RKO (cell line): Measurements from ENCODE around the gene CREBZF.

Experiments
- DNase-seq: peaks from one replicate; pipeline ENCODE4 v3.0.0-alpha.2; 2016; ENCODE audit warnings: low spot score

CREBZF gene, protein sequence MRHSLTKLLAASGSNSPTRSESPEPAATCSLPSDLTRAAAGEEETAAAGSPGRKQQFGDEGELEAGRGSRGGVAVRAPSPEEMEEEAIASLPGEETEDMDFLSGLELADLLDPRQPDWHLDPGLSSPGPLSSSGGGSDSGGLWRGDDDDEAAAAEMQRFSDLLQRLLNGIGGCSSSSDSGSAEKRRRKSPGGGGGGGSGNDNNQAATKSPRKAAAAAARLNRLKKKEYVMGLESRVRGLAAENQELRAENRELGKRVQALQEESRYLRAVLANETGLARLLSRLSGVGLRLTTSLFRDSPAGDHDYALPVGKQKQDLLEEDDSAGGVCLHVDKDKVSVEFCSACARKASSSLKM

GRCh38 chr11:85664615-85665481 is at the start of gene CREBZF:
Gene CREBZF, minus strand, starts transcription at chr11:85665129. Its CDS starts 254 bp downstream, at chr11:85664875.
- peak; percentile 95 for DNase-seq

- DNase-seq = no peak
These were observed 48.0 kb upstream of the CREBZF start for GRCh38 chr11:85712953-85713352.

GRCh38 chr11:85710917-85711316 is 46.0 kb upstream of the CREBZF start:
- DNase-seq = no peak

- no peak for DNase-seq
These were observed 45.2 kb upstream of the CREBZF start for GRCh38 chr11:85709941-85710702.

DNA sequence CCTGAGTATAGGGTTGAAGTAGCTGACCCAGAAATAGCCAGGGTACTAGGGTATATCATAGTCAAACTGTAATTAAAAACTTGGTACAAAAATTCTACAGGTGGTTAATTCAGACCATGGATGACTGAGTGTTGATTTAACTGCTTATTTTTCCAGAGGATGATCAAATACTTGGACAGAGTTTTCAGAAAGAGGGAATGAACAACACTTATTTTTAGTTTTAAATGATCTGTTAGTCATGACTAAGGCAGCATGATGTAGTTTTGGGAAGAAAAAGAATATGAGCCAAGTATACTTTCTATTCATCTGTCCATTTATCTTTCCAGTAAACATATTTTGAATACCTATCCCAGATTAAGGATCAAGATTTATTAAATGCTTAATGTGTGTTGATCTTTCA is 40.9 kb upstream of the CREBZF start:
- no peak for DNase-seq

GRCh38 chr11:85704967-85705366 is 40.0 kb upstream of the CREBZF start:
- DNase-seq = no peak

- no peak for DNase-seq
These were observed 35.2 kb upstream of the CREBZF start for GRCh38 chr11:85699957-85700741.

GRCh38 chr11:85698195-85698594 is 33.3 kb upstream of the CREBZF start:
- DNase-seq = no peak

DNA sequence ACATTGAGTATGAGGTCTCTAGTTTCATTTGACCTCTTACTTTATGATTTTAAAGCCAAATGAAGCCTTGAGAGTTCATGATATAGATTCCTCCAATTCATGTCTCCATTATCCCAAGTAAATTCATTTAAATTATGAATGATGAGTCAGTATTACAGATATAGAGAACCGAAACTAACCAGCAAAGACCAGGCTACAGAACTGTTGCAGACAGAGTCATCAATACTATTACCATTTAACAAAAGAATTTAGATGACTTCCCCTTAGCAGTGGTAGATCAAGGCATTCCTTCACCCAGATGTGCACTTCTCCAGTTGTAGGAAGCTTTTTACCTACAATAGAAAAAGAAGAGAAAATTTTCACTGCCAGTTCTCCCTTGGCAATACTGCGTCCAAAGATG is 32.8 kb upstream of the CREBZF start:
- no peak for DNase-seq

- no peak for DNase-seq
These were observed 30.6 kb upstream of the CREBZF start for GRCh38 chr11:85695546-85695945.

- DNase-seq = peak; percentile 65
These were observed 29.6 kb upstream of the CREBZF start for GRCh38 chr11:85694385-85694980.

DNA sequence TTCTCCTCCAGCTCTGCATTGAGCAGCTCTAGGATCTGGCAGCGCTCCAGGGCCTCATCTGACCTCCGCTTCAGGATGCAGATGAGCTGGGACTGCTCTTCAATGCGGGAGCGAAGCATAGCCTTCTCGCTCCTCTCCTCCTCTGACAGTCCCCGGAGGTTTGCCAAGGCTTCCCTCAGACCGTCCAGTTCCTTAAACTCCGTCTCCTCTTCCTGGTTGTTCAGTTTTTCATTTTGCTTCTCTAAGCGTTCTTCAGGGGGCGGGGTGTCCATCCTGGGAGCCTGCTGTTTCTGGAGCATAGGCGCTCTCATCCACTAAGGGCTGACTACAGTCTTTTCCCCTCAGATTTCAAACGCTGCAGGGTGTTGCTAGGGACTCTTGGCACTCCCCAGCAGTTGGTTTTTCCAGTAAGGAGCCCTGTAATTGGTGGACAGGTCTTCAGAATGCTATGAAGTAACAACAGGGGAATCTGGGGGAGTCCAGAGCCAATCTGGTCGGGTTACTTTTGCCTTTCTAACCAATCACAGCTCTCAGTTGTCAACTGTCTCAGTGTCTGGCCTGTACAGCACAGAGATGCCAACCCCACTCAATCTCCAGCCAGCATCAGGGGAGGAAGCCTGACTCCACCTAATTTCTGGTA is 21.0 kb upstream of the CREBZF start, which contains the start of gene CCDC89:
Gene CCDC89 (minus strand): TSS at position 376 of the 640 bp plus-strand sequence. CDS start 65 bp downstream, at position 311.
- DNase-seq = no peak

- DNase-seq = no peak
These were observed 20.3 kb upstream of the CREBZF start for GRCh38 chr11:85685125-85685819.

GRCh38 chr11:85682330-85683305 is 17.7 kb upstream of the CREBZF start:
- DNase-seq = no peak

DNA sequence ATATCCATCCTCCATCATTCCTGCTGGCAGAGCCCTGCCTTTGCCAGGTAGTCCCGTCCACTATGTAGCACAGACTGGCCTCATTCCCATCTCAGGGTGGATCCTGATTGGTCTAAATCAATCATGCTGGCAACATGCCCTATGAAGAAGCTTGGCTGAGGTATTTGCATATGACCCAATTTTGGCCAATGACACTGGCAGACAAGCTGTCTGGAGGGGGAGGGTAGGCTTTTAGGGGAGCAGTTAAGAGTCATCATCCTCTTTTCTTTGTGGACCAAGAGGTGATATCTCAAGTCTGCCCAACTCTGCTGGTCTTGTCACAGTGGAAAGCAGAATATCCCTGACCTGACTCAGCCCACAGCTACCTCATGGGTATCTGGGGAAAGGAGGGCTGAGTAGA is 16.0 kb upstream of the CREBZF start:
- peak; percentile 18 for DNase-seq

GRCh38 chr11:85679576-85679975 is 14.6 kb upstream of the CREBZF start:
- DNase-seq = no peak

DNA sequence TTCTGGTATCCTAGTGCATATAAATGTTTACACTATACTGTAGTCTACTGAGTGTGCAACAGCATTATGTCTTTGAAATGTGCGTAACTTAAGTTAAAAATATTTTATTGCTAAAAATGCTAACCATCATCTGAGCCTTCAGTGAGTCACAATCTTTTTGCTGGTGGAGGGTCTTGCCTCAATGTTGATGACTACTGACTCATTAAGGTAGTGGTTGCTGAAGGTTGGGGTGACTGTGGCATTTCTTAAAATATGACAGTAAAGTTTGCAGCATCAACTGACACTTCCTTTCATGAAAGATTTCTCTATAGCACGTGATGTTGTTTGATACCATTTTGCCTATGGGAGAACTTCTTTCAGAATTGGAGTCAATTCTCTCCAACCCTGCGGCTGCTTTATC is 8.5 kb upstream of the CREBZF start:
- no peak for DNase-seq

DNA sequence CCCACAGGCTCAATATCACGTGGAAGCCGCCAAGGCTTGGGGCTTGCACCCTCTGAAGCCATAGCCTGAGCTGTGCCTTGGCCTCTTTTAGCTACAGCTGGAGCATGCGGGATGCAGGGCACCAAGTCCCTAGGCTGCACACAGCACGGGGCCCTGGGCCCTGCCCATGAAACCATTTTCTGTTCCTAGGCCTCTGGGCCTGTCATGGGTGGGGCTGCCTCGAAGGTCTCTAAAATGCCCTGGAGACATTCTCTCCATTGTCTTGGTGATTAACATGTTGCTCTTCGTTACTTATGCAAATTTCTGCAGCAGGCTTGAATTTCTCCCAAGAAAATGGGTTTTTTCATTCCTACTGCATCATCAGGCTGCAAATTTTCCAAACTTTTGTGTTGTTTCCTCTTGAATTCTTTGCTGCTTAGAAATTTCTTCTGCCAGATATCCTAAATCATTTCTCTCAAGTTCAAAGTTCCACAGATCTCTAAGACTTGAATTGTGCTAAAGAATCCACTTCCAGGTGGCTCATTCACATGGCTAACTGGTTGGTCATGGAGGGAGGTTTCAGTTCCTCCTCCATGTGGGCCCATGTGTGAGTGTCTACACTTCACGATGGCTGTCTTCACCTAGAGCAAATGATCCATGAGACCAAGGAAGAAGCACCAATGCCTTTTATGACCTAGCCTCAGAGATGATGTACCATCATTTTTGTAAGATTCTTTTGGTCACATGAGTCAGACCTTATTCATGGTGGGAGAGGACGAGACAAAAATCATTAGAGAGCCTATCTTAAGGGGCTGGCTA is 7.4 kb upstream of the CREBZF start:
- DNase-seq = no peak
